ENCODE measurements around the gene PSMA3. TPM values are rescaled to one million over a fixed set of nuclear protein-coding genes. Genes with fewer than 3 reads are reported as not detected.

PSMA3 gene
- total and polyA plus RNA-seq, 9 of the 15 experiments (the other 6 are each of a cell fraction or from before 2014, with no cell fraction given), result 129 to 786 (median 319) TPM

- TF ChIP-seq E2F4 (CRISPR knock-in tag; IDR thresholded peaks at IDR 0.05; ENCODE audit: low read depth) (no peak), IFI16 (CRISPR knock-in tag; IDR thresholded peaks at IDR 0.05) (no peak), ZNF316 (IDR thresholded peaks at IDR 0.05) (peak; percentile 67), FIP1L1 (IDR thresholded peaks at IDR 0.05; ENCODE audit: low read depth, low read length, poor library complexity, severe bottlenecking) (no peak), KAT7 (CRISPR knock-in tag; IDR thresholded peaks at IDR 0.05; ENCODE audit: borderline replicate concordance) (0 out of 2 replicates have a peak, but pooled peaks have one; percentile 39), NR4A1 (CRISPR knock-in tag; IDR thresholded peaks at IDR 0.05) (no peak), NR4A1 (tag; IDR thresholded peaks at IDR 0.05) (no peak), EGR1 (conservative IDR thresholded peaks at IDR 0.05) (peak; percentile 41; the same call in 1 of the 2 replicates), SRSF9 (IDR thresholded peaks at IDR 0.05; ENCODE audit: borderline replicate concordance, low read depth, low read length) (no peak), BCLAF1 (IDR thresholded peaks at IDR 0.05; ENCODE audit: borderline replicate concordance in 1 of 2, control insufficient read depth in 1 of 2, low read depth in 2 of 2, low read length in 1 of 2) (no peak), ZC3H11A (IDR thresholded peaks at IDR 0.05; ENCODE audit: low read depth, low read length) (no peak), PPARD (CRISPR knock-in tag; IDR thresholded peaks at IDR 0.05) (no peak), ZBTB7A (IDR thresholded peaks at IDR 0.05; ENCODE audit: borderline replicate concordance, control insufficient read depth, low read depth, low read length) (peak; percentile 57; the same call in 1 of the 2 replicates), FOXJ2 (tag; IDR thresholded peaks at IDR 0.05) (no peak), IRF1 (CRISPR knock-in tag; IDR thresholded peaks at IDR 0.05; ENCODE audit: borderline replicate concordance) (no peak), HEY1 (CRISPR knock-in tag; IDR thresholded peaks at IDR 0.05; ENCODE audit: borderline replicate concordance) (no peak), PTRF (tag; IDR thresholded peaks at IDR 0.05) (no peak), MEIS2 (IDR thresholded peaks at IDR 0.05; ENCODE audit: partially characterized antibody) (peak; percentile 32), ZNF263 (CRISPR knock-in tag; IDR thresholded peaks at IDR 0.05; ENCODE audit: borderline replicate concordance) (0 out of 2 replicates have a peak, but pooled peaks have one; percentile 33)
- TF ChIP-seq, protein P1, sequence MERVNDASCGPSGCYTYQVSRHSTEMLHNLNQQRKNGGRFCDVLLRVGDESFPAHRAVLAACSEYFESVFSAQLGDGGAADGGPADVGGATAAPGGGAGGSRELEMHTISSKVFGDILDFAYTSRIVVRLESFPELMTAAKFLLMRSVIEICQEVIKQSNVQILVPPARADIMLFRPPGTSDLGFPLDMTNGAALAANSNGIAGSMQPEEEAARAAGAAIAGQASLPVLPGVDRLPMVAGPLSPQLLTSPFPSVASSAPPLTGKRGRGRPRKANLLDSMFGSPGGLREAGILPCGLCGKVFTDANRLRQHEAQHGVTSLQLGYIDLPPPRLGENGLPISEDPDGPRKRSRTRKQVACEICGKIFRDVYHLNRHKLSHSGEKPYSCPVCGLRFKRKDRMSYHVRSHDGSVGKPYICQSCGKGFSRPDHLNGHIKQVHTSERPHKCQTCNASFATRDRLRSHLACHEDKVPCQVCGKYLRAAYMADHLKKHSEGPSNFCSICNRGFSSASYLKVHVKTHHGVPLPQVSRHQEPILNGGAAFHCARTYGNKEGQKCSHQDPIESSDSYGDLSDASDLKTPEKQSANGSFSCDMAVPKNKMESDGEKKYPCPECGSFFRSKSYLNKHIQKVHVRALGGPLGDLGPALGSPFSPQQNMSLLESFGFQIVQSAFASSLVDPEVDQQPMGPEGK (CRISPR knock-in tag; IDR thresholded peaks at IDR 0.05; ENCODE audit: borderline replicate concordance), result no peak
These were observed 55.0 kb downstream of the PSMA3 start (continued) for GRCh38 chr14:58299401-58300330.

Measured in K562 (cell line).